Smooth muscle cell (in vitro differentiated cells): ENCODE results near the gene TJP3. TPM values are rescaled to one million over a fixed set of nuclear protein-coding genes. Genes with fewer than 3 reads are reported as not detected.

ENCODE experiments used
- DNase-seq: peaks from one replicate; lab custom pipeline; 2025; ENCODE audit not compliant: unreplicated experiment; lab: John Stamatoyannopoulos, UW
- H2AFZ ChIP-seq: fragments of 200-600 bp; sonication (generic); 2 replicates; pipeline ENCODE4 v1.6.0; 2016; ENCODE audit warnings: antibody characterized with exemption, low read depth, mild to moderate bottlenecking
- H3F3A ChIP-seq: fragments of 200-600 bp; sonication (generic); 2 replicates; pipeline ENCODE4 v1.6.0; 2017; ENCODE audit warnings: antibody characterized with exemption, low read depth
- H3K27ac ChIP-seq: fragments of 200-600 bp; sonication (generic); 2 replicates; pipeline ENCODE4 v1.5.1; 2016; ENCODE audit warnings: low read depth, mild to moderate bottlenecking
- H3K27me3 ChIP-seq: fragments of 200-600 bp; sonication (generic); 2 replicates; pipeline ENCODE4 v1.6.1; 2016; ENCODE audit warnings: low read depth, mild to moderate bottlenecking
- H3K36me3 ChIP-seq: fragments of 200-600 bp; sonication (generic); 2 replicates; pipeline ENCODE4 v1.5.1; 2016; ENCODE audit warnings: low read depth
- H3K4me1 ChIP-seq: fragments of 200-600 bp; sonication (generic); 2 replicates; pipeline ENCODE4 v1.5.1; 2016; ENCODE audit warnings: low read depth
- H3K4me2 ChIP-seq: fragments of 200-600 bp; sonication (generic); 2 replicates; pipeline ENCODE4 v1.6.0; 2016; ENCODE audit warnings: mild to moderate bottlenecking
- H3K4me3 ChIP-seq: fragments of 200-600 bp; sonication (generic); 2 replicates; pipeline ENCODE4 v1.5.1; 2016; ENCODE audit warnings: mild to moderate bottlenecking
- H3K79me2 ChIP-seq: fragments of 200-600 bp; sonication (generic); 2 replicates; pipeline ENCODE4 v1.6.0; 2016; ENCODE audit warnings: low read depth, mild to moderate bottlenecking
- H3K9ac ChIP-seq: fragments of 200-600 bp; sonication (generic); 2 replicates; pipeline ENCODE4 v1.6.0; 2016; ENCODE audit warnings: low read depth
- H3K9me3 ChIP-seq: fragments of 200-600 bp; sonication (generic); replicated peaks from 2 replicates; pipeline ENCODE4 v1.5.1; 2016; ENCODE audit warnings: low read depth
- H4K20me1 ChIP-seq: fragments of 200-600 bp; sonication (generic); 2 replicates; pipeline ENCODE4 v1.6.0; 2016; ENCODE audit warnings: low read depth
- CTCF ChIP-seq: fragments of 200-600 bp; sonication (generic); IDR thresholded peaks from 2 replicates; pipeline ENCODE4 v1.5.1; 2017; ENCODE audit warnings: borderline replicate concordance, mild to moderate bottlenecking, antibody characterized with exemption; ENCODE audit not compliant: insufficient read depth, poor library complexity, severe bottlenecking
- WGBS: methylation state at CpG from one replicate; pipeline ENCODE4 v1.1.7; 2016; ENCODE audit warnings: low lambda C conversion rate; 5-methylcytosine and 5-hydroxymethylcytosine counted together
- polyA plus RNA-seq: library from polyadenylated mRNA; unstranded; fragments of >200 nt; fragmentation: Nextera tagmentation; extraction: Ambion mirVana; gene quantifications from 2 replicates; pipeline ENCODE4 v1.2.1, GENCODE V29; 2016
- total RNA-seq: library from RNA; depleted of rRNA; stranded (reverse); fragments of >200 nt; gene quantifications from 2 replicates; pipeline ENCODE4 v1.2.3, GENCODE V29; 2014

TJP3 gene
- total and polyA plus RNA-seq, 2 experiments from 2014 or later, result 1.2 to 6.2 TPM

GRCh38 chr19:3788996-3789778, 81.0 kb downstream of the TJP3 start:
- WGBS, result 79% methylated on average over 16 of the region's 16 CpGs
- H4K20me1 ChIP-seq, result no peaks in the 10 kb centered on the region
- no peaks in the 10 kb centered on the region for H3K9me3 ChIP-seq
- peaks cover 4% of the 10 kb centered on the region for H3K4me1 ChIP-seq
- peaks cover 30% of the 10 kb centered on the region for H3K27me3 ChIP-seq
- no peak overlapping the region for H3K9ac ChIP-seq
- no peak overlapping the region for H3K27ac ChIP-seq
- H3K36me3 ChIP-seq, result no peaks in the 10 kb centered on the region
- no peak for DNase-seq
- no peak overlapping the region for H2AFZ ChIP-seq
- no peaks in the 10 kb centered on the region for H3F3A ChIP-seq
- no peak overlapping the region for H3K4me2 ChIP-seq
- H3K4me3 ChIP-seq, result no peak overlapping the region
- no peak for TF ChIP-seq CTCF
- H3K79me2 ChIP-seq, result no peaks in the 10 kb centered on the region

- Histone ChIP-seq H3K36me3 (no peaks in the 10 kb centered on the region), H3K4me2 (no peak overlapping the region), H3K27ac (no peak overlapping the region), H2AFZ (no peak overlapping the region), H3K9me3 (no peaks in the 10 kb centered on the region), H3F3A (no peaks in the 10 kb centered on the region), H3K27me3 (peaks cover 19% of the 10 kb centered on the region), H3K79me2 (no peaks in the 10 kb centered on the region), H3K4me1 (peaks cover 4% of the 10 kb centered on the region), H4K20me1 (no peaks in the 10 kb centered on the region), H3K9ac (no peak overlapping the region), H3K4me3 (no peak overlapping the region)
- 79% methylated on average over 6 of the region's 6 CpGs for WGBS
- TF ChIP-seq CTCF, result no peak
- no peak for DNase-seq
These were observed 82.1 kb downstream of the TJP3 start for GRCh38 chr19:3790209-3790734.

GRCh38 chr19:3790941-3791340, 82.8 kb downstream of the TJP3 start:
- Histone ChIP-seq H2AFZ (no peak overlapping the region), H4K20me1 (no peaks in the 10 kb centered on the region), H3K4me2 (no peak overlapping the region), H3K79me2 (no peaks in the 10 kb centered on the region), H3K4me3 (no peak overlapping the region), H3K4me1 (no peaks in the 10 kb centered on the region), H3K36me3 (no peaks in the 10 kb centered on the region), H3K27me3 (peaks cover 13% of the 10 kb centered on the region), H3K9me3 (no peaks in the 10 kb centered on the region), H3F3A (no peaks in the 10 kb centered on the region), H3K27ac (no peak overlapping the region), H3K9ac (no peak overlapping the region)
- DNase-seq, result no peak
- TF ChIP-seq CTCF, result no peak
- 74% methylated on average over 7 of the region's 7 CpGs for WGBS
